Head of caudate nucleus (tissue), 42 donors: ENCODE results near the gene MLLT1.
A peak's percentile ranks its signal among the peaks of the same experiment; 100 is the strongest.
"Not testable (repeated sequence)": the region's sequence is repeated elsewhere in the genome, so short reads cannot be mapped to it uniquely, and the experiment has no call there.

Source experiments
- DNase-seq, 42 donors: peaks; one replicate each; pipeline versions ENCODE4 v3.0.0 to v3.0.0-alpha.2; 2020 to 2021; ENCODE audit warnings: mixed read lengths in 7 of 42
- intact Hi-C: fragments of 100-400 bp; cut with DNase I; formaldehyde crosslinking; loops from one replicate; pipeline ENCODE4 v1.15.0; 2022

Gene MLLT1

GRCh38 chr19:6279931-6280591 is at the start of gene MLLT1:
Gene MLLT1 (minus strand): TSS chr19:6279975. CDS start chr19:6279784, 191 bp downstream.
- peak; percentile 92 to 100 (median 99) for DNase-seq
- intact Hi-C loops: loop anchor here (5.0 kb wide), 2 partner anchors 38 to 63 kb away; no protein-coding TSS in a partner anchor

- intact Hi-C loops: no loop called here
- no peak for DNase-seq
Observed at GRCh38 chr19:6326815-6327214, 47.0 kb upstream of the MLLT1 start.

GRCh38 chr19:6325614-6326013 is 45.8 kb upstream of the MLLT1 start:
- DNase-seq: no peak
- intact Hi-C loops: no loop called here

- intact Hi-C loops: no loop called here
Observed at GRCh38 chr19:6324757-6325156, 45.0 kb upstream of the MLLT1 start.

GRCh38 chr19:6322284-6322683 is 42.5 kb upstream of the MLLT1 start:
- intact Hi-C loops: no loop called here
- no peak for DNase-seq

More at GRCh38 chr19:6324757-6325156, 45.0 kb upstream of the MLLT1 start:
- no peak for DNase-seq

- DNase-seq: no peak
- intact Hi-C loops: no loop called here
Observed at GRCh38 chr19:6319376-6319775, 39.6 kb upstream of the MLLT1 start.

GRCh38 chr19:6318772-6319171 is 39.0 kb upstream of the MLLT1 start:
- no peak for DNase-seq
- intact Hi-C loops: no loop called here

- not testable (repeated sequence) for DNase-seq
Observed at GRCh38 chr19:6315646-6316045, 35.9 kb upstream of the MLLT1 start.

GRCh38 chr19:6313398-6313969 is 33.7 kb upstream of the MLLT1 start:
- intact Hi-C loops: no loop called here
- no peak for DNase-seq

More at GRCh38 chr19:6315646-6316045, 35.9 kb upstream of the MLLT1 start:
- intact Hi-C loops: not testable (repeated sequence)

- intact Hi-C loops: no loop called here
- no peak for DNase-seq
Observed at GRCh38 chr19:6312018-6312417, 32.2 kb upstream of the MLLT1 start.

GRCh38 chr19:6298413-6298812 is 18.6 kb upstream of the MLLT1 start:
- intact Hi-C loops: loop anchor here (5.0 kb wide), 1 partner anchor 81 kb away; no protein-coding TSS in a partner anchor
- DNase-seq: no peak

- no peak for DNase-seq
- intact Hi-C loops: loop anchor here (5.0 kb wide), 1 partner anchor 80 kb away; no protein-coding TSS in a partner anchor
Observed at GRCh38 chr19:6297202-6297601, 17.4 kb upstream of the MLLT1 start.

GRCh38 chr19:6292006-6292405 is 12.2 kb upstream of the MLLT1 start:
- intact Hi-C loops: no loop called here

GRCh38 chr19:6288737-6289136 is 9.0 kb upstream of the MLLT1 start:
- intact Hi-C loops: no loop called here
- DNase-seq: no peak

More at GRCh38 chr19:6292006-6292405, 12.2 kb upstream of the MLLT1 start:
- no peak for DNase-seq

- DNase-seq: no peak
- intact Hi-C loops: no loop called here
Observed at GRCh38 chr19:6287269-6287885, 7.6 kb upstream of the MLLT1 start.

GRCh38 chr19:6286676-6287075 is 6.9 kb upstream of the MLLT1 start:
- no peak for DNase-seq

GRCh38 chr19:6282393-6282792 is 2.6 kb upstream of the MLLT1 start:
- DNase-seq: not testable (repeated sequence)
- intact Hi-C loops: loop anchor here (5.0 kb wide), 1 partner anchor 65 kb away; no protein-coding TSS in a partner anchor

More at GRCh38 chr19:6286676-6287075, 6.9 kb upstream of the MLLT1 start:
- intact Hi-C loops: no loop called here

GRCh38 chr19:6279620-6279930 is 200 bp downstream of the MLLT1 start:
- DNase-seq: no peak

GRCh38 chr19:6278740-6279619 is 795 bp downstream of the MLLT1 start:
- DNase-seq: peak in 2 of 42 donors; percentile 12 to 28
- intact Hi-C loops: loop anchor here (5.0 kb wide), 1 partner anchor 37 kb away; no protein-coding TSS in a partner anchor

More at GRCh38 chr19:6279620-6279930, 200 bp downstream of the MLLT1 start:
- intact Hi-C loops: loop anchor here (5.0 kb wide), 1 partner anchor 37 kb away; no protein-coding TSS in a partner anchor
